ENCODE measurements around the gene SMOC1.

Gene SMOC1

DNA sequence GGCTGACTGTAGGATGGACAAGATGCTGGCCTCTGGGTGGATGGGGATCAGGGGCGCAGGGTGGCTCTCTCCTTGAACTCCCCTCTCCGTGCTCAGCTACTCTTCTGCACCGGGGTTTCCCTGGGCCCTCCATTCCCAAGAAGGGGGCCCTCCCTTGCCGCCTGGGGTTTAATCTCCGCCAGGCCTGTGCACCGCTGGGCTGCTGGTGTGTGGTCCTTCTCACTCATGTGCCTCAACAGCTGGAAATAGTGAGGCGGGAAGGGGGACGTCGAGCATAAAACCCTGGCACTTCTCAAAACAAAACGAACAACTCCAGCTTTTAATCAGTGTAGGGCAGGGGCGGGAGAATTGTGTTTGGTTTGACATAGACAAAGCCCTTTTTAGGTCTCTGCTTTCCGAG lies 19.0 kb upstream of the SMOC1 start:
- DNase-seq (ENCODE audit: low read depth): no peak
- TF ChIP-seq CTCF (IDR thresholded peaks at IDR 0.05; ENCODE audit: insufficient read depth, low read depth, low read length, missing control alignments): no peak
- no peak overlapping the region for H3K4me3 ChIP-seq (ENCODE audit: low read depth, low read length)

DNA sequence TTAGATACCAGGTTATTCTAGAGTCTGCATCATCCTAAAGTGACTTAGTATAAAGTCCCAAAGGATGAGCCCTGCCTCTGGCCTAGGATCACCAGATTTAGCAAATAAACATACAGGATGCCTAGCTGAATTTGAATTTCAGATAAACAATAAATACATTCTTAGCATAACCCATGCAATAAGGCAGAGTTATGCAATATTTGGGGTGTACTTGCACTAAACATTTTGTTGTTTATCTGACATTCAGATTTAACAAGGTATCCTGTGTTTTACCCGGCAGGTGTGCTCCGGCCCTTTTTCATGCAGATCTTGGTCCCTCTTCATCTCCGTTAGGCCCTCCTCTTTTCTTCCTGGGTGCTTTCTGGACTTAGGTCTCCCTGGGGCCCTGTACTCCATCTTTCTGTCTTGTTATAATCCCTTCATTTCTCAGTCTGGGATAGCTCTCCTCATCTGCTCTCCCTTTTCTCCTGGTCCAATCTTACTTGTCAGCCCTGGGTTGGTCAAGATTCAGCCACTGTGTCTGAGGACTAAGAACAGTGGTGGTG lies 18.1 kb upstream of the SMOC1 start:
- no peak overlapping the region for H3K4me3 ChIP-seq (ENCODE audit: low read depth, low read length)
- no peak for TF ChIP-seq CTCF (IDR thresholded peaks at IDR 0.05; ENCODE audit: insufficient read depth, low read depth, low read length, missing control alignments)
- no peak for DNase-seq (ENCODE audit: low read depth)

- TF ChIP-seq CTCF (IDR thresholded peaks at IDR 0.05; ENCODE audit: insufficient read depth, low read depth, low read length, missing control alignments): no peak
- no peak for DNase-seq (ENCODE audit: low read depth)
- H3K4me3 ChIP-seq (ENCODE audit: low read depth, low read length): no peak overlapping the region
Measured at GRCh38 chr14:69863083-69863482, 16.1 kb upstream of the SMOC1 start.

DNA sequence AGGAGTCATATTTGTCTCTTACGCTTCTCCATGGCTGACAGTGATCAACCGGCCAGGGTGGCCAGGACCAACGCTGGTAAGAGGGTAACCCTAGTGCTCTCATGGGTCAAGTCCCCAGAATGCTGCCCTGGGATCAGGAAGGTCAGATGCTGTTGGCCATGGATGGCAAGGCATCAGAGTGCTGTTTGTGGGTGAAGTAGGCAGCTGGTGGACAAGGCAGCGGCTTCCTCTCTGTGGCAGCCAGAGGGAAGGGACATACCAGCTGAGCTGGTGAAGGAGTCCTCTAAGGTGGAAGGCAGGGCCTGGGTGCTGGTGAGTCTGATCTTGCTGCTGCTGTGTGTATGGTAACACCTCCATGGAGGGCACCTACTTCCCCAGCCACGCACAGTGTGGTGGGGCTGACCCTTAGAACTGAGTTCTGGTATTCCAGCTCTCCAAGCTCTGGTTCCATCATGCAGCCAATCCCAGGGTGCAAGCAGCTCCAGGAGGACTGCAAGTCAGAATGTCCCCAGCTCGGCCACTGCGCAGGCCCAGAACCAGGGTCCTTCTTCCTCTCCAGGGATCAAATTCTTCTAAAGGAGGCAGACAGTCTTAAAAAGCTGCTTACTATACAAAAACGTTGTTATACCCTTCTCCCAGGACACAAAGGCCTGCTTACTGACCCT lies 13.4 kb upstream of the SMOC1 start:
- no peak for TF ChIP-seq CTCF (IDR thresholded peaks at IDR 0.05; ENCODE audit: insufficient read depth, low read depth, low read length, missing control alignments)
- H3K4me3 ChIP-seq (ENCODE audit: low read depth, low read length): no peak overlapping the region
- no peak for DNase-seq (ENCODE audit: low read depth)

- H3K4me3 ChIP-seq (ENCODE audit: low read depth, low read length): no peak overlapping the region
- TF ChIP-seq CTCF (IDR thresholded peaks at IDR 0.05; ENCODE audit: insufficient read depth, low read depth, low read length, missing control alignments): no peak
Measured at GRCh38 chr14:69868363-69868963, 10.8 kb upstream of the SMOC1 start.

DNA sequence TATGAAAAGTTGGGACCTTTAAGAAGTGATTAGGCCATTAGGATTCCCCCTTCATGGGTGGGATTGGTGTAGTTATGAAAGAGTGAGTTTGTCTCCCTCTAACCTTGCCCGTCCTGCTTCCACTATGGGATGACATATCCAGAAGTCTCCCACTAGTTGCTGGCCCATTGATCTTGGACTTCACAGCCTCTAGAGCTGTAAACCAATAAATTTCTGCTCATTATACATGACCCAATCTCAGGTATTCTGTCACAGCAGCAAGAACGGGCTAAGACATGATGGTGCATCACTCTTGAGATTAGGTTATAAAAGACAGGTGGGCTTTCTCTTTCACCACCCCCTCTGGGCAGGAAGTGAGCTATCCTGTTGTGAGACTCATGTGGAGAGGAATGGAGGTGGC lies 8.6 kb upstream of the SMOC1 start:
- DNase-seq (ENCODE audit: low read depth): no peak
- H3K4me3 ChIP-seq (ENCODE audit: low read depth, low read length): no peak overlapping the region
- no peak for TF ChIP-seq CTCF (IDR thresholded peaks at IDR 0.05; ENCODE audit: insufficient read depth, low read depth, low read length, missing control alignments)

More at GRCh38 chr14:69868363-69868963, 10.8 kb upstream of the SMOC1 start:
- DNase-seq (ENCODE audit: low read depth): no peak

Data from GM12865 (cell line).